K562 (cell line): Measurements from ENCODE around the gene SHISAL2A. TPM values are rescaled to one million over a fixed set of nuclear protein-coding genes. Genes with fewer than 3 reads are reported as not detected.

Experiments
- BMI1 ChIP-seq: fragments of 150-350 bp; IDR thresholded peaks from 2 replicates; pipeline ENCODE4 v1.6.1; 2014; ENCODE audit warnings: low read length
- ETS2 ChIP-seq: IDR thresholded peaks from 2 replicates; pipeline ENCODE4 v1.6.1; 2016; ENCODE audit warnings: borderline replicate concordance, missing genetic modification characterization, mild to moderate bottlenecking, moderate library complexity, missing compliant biosample characterization; ENCODE audit not compliant: poor library complexity, severe bottlenecking
- GTF2A2 ChIP-seq: IDR thresholded peaks from 2 replicates; pipeline ENCODE4 v1.6.1; 2016; ENCODE audit warnings: mild to moderate bottlenecking, missing genetic modification characterization, missing compliant biosample characterization
- HSF4 ChIP-seq: fragments of 250-450 bp; sonication (Bioruptor Pico); IDR thresholded peaks from 2 replicates; pipeline ENCODE4 v2.1.2; 2022; ENCODE audit warnings: mild to moderate bottlenecking, moderate library complexity, borderline replicate concordance
- NFATC3 ChIP-seq: fragments of 450-650 bp; IDR thresholded peaks from 2 replicates; pipeline ENCODE4 v1.6.1; 2017; ENCODE audit warnings: mild to moderate bottlenecking
- TAL1 ChIP-seq: fragments of 450-650 bp; IDR thresholded peaks from 2 replicates; pipeline ENCODE4 v1.6.1; 2016; ENCODE audit warnings: mild to moderate bottlenecking
- TEAD2 ChIP-seq: fragments of 450-650 bp; IDR thresholded peaks from 2 replicates; pipeline ENCODE4 v1.6.1; 2016; ENCODE audit warnings: missing genetic modification characterization, control low read depth, missing compliant biosample characterization
- ZFPM2 ChIP-seq: fragments of 250-450 bp; sonication (Bioruptor Pico); IDR thresholded peaks from 2 replicates; pipeline ENCODE4 v1.5.1; 2022; ENCODE audit warnings: mild to moderate bottlenecking
- ZNF23 ChIP-seq: fragments of 250-450 bp; sonication (Bioruptor Pico); IDR thresholded peaks from 2 replicates; pipeline ENCODE4 v1.4.0; 2020; ENCODE audit warnings: mild to moderate bottlenecking
- ZNF436 ChIP-seq: fragments of 250-450, 450-650 bp; sonication (Bioruptor Pico); formaldehyde crosslinking; IDR thresholded peaks from 2 replicates; pipeline ENCODE4 v1.7.0; 2020; ENCODE audit warnings: mild to moderate bottlenecking
- polyA plus RNA-seq, 8 experiments: library from polyadenylated mRNA; depleted of rRNA in 4 of 8; stranded (reverse) in 5 of 8; unstranded in 3 of 8; fragments of >200 nt; fragmentation: Nextera tagmentation in 2 of 8; fragmentation: Illumina TruSeq in 1 of 8; extraction: Ambion mirVana in 2 of 8; extraction: Trizol in 1 of 8; gene quantifications; 2 replicates each; pipeline versions ENCODE4 v1.2.1 to v1.2.3, GENCODE V29; 2011 to 2014; ENCODE audit warnings: inconsistent platforms in 1 of 8, missing spikeins in 1 of 8
- total RNA-seq, 7 experiments: library from RNA; depleted of rRNA in 6 of 7; stranded (reverse); fragments of >200 nt in 6 of 7; fragmentation: Illumina TruSeq in 2 of 7; extraction: Trizol in 2 of 7; gene quantifications; 2 replicates each; pipeline versions ENCODE4 v1.2.1 to v1.2.3, GENCODE V29; 2011 to 2021; ENCODE audit warnings: low replicate concordance in 1 of 7
- TF ChIP-seq, protein P1 (sequence below): fragments of 250-450 bp; sonication (Bioruptor Pico); IDR thresholded peaks from 2 replicates; pipeline ENCODE4 v1.4.0; 2020; ENCODE audit warnings: mild to moderate bottlenecking
- TF ChIP-seq, protein P2 (sequence below), 2 experiments: fragments of 450-650 bp; IDR thresholded peaks; 2 replicates each; pipeline ENCODE4 v1.6.1; 2018; ENCODE audit warnings: mild to moderate bottlenecking in 2 of 2, low read depth in 1 of 2; ENCODE audit not compliant: partially characterized antibody in 2 of 2
- TF ChIP-seq, protein P3 (sequence below): fragments of 200-800 bp; sonication (Bioruptor generic); IDR thresholded peaks from 2 replicates; pipeline ENCODE4 v1.6.1; 2016; ENCODE audit warnings: missing genetic modification characterization, missing compliant biosample characterization
- TF ChIP-seq, protein P4 (sequence below): fragments of 450-650 bp; IDR thresholded peaks from 2 replicates; pipeline ENCODE4 v1.6.1; 2016; ENCODE audit warnings: borderline replicate concordance

SHISAL2A gene
- total and polyA plus RNA-seq, 9 of the 15 experiments (the other 6 are each of a cell fraction or from before 2014, with no cell fraction given), result 0.11 TPM; not detected in 8

DNA sequence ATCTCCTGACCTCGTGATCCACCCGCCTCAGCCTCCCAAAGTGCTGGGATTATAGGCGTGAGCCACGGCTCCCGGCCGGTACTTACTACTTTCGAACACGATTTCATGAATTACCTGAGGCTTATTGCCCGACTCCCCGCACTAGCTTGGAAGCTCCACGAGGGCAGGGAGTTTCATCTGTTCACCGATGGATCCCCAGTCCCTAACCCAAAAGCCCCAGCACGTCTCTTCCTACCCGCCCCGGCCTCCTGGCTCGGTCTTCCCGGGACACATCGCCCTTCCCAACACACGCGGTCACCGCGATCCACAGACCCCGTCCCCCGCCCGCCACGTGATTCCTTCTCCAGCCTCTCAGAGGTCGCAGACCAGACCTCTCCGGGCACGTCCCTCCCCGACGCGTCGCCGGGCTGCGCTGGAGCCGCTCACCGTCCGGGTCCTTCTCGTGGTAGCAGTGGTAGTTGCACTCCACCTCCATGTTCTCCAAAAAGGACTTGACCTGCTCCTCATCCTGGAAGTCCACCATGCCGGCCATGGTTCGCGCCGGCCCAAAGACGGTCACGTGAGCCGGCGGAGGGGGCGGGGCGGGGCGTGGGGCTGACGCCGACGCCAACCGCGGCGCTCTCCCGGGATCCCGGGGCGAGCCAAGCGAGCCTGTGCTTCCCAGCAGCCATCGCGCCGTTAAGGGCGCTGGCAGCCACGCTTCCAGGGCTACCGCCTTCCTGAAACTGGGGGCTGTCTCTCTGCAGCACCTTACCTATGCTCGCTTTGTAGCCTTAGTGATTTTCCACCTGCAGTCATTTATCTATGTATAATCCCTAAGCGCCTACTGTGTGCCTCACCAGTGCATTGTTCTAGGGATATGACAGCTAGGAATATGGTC lies 65.1 kb downstream of the SHISAL2A start, which contains the start of gene COA7 (continued):
- TF ChIP-seq ETS2 (tag) (no peak), BMI1 (no peak), HSF4 (CRISPR knock-in tag) (no peak), NFATC3 (peak; percentile 99), ZNF23 (CRISPR knock-in tag) (no peak), TEAD2 (tag) (no peak; the same call in 1 of the 2 replicates), ZFPM2 (CRISPR knock-in tag) (no peak), GTF2A2 (tag) (no peak), ZNF436 (0 out of 2 replicates have a peak, but pooled peaks have one; percentile 14), TAL1 (no peak)
- TF ChIP-seq, protein P1, sequence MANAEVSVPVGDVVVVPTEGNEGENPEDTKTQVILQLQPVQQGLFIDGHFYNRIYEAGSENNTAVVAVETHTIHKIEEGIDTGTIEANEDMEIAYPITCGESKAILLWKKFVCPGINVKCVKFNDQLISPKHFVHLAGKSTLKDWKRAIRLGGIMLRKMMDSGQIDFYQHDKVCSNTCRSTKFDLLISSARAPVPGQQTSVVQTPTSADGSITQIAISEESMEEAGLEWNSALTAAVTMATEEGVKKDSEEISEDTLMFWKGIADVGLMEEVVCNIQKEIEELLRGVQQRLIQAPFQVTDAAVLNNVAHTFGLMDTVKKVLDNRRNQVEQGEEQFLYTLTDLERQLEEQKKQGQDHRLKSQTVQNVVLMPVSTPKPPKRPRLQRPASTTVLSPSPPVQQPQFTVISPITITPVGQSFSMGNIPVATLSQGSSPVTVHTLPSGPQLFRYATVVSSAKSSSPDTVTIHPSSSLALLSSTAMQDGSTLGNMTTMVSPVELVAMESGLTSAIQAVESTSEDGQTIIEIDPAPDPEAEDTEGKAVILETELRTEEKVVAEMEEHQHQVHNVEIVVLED (CRISPR knock-in tag), result peak; percentile 88
- TF ChIP-seq, protein P2, sequence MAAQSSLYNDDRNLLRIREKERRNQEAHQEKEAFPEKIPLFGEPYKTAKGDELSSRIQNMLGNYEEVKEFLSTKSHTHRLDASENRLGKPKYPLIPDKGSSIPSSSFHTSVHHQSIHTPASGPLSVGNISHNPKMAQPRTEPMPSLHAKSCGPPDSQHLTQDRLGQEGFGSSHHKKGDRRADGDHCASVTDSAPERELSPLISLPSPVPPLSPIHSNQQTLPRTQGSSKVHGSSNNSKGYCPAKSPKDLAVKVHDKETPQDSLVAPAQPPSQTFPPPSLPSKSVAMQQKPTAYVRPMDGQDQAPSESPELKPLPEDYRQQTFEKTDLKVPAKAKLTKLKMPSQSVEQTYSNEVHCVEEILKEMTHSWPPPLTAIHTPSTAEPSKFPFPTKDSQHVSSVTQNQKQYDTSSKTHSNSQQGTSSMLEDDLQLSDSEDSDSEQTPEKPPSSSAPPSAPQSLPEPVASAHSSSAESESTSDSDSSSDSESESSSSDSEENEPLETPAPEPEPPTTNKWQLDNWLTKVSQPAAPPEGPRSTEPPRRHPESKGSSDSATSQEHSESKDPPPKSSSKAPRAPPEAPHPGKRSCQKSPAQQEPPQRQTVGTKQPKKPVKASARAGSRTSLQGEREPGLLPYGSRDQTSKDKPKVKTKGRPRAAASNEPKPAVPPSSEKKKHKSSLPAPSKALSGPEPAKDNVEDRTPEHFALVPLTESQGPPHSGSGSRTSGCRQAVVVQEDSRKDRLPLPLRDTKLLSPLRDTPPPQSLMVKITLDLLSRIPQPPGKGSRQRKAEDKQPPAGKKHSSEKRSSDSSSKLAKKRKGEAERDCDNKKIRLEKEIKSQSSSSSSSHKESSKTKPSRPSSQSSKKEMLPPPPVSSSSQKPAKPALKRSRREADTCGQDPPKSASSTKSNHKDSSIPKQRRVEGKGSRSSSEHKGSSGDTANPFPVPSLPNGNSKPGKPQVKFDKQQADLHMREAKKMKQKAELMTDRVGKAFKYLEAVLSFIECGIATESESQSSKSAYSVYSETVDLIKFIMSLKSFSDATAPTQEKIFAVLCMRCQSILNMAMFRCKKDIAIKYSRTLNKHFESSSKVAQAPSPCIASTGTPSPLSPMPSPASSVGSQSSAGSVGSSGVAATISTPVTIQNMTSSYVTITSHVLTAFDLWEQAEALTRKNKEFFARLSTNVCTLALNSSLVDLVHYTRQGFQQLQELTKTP (IDR thresholded peaks at IDR 0.05; ENCODE audit: low read depth in 1 of 2, partially characterized antibody in 2 of 2), result peak in 1 of 2 experiments; percentile 51
- TF ChIP-seq, protein P3, sequence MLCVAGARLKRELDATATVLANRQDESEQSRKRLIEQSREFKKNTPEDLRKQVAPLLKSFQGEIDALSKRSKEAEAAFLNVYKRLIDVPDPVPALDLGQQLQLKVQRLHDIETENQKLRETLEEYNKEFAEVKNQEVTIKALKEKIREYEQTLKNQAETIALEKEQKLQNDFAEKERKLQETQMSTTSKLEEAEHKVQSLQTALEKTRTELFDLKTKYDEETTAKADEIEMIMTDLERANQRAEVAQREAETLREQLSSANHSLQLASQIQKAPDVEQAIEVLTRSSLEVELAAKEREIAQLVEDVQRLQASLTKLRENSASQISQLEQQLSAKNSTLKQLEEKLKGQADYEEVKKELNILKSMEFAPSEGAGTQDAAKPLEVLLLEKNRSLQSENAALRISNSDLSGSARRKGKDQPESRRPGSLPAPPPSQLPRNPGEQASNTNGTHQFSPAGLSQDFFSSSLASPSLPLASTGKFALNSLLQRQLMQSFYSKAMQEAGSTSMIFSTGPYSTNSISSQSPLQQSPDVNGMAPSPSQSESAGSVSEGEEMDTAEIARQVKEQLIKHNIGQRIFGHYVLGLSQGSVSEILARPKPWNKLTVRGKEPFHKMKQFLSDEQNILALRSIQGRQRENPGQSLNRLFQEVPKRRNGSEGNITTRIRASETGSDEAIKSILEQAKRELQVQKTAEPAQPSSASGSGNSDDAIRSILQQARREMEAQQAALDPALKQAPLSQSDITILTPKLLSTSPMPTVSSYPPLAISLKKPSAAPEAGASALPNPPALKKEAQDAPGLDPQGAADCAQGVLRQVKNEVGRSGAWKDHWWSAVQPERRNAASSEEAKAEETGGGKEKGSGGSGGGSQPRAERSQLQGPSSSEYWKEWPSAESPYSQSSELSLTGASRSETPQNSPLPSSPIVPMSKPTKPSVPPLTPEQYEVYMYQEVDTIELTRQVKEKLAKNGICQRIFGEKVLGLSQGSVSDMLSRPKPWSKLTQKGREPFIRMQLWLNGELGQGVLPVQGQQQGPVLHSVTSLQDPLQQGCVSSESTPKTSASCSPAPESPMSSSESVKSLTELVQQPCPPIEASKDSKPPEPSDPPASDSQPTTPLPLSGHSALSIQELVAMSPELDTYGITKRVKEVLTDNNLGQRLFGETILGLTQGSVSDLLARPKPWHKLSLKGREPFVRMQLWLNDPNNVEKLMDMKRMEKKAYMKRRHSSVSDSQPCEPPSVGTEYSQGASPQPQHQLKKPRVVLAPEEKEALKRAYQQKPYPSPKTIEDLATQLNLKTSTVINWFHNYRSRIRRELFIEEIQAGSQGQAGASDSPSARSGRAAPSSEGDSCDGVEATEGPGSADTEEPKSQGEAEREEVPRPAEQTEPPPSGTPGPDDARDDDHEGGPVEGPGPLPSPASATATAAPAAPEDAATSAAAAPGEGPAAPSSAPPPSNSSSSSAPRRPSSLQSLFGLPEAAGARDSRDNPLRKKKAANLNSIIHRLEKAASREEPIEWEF, result no peak
- TF ChIP-seq, protein P4, sequence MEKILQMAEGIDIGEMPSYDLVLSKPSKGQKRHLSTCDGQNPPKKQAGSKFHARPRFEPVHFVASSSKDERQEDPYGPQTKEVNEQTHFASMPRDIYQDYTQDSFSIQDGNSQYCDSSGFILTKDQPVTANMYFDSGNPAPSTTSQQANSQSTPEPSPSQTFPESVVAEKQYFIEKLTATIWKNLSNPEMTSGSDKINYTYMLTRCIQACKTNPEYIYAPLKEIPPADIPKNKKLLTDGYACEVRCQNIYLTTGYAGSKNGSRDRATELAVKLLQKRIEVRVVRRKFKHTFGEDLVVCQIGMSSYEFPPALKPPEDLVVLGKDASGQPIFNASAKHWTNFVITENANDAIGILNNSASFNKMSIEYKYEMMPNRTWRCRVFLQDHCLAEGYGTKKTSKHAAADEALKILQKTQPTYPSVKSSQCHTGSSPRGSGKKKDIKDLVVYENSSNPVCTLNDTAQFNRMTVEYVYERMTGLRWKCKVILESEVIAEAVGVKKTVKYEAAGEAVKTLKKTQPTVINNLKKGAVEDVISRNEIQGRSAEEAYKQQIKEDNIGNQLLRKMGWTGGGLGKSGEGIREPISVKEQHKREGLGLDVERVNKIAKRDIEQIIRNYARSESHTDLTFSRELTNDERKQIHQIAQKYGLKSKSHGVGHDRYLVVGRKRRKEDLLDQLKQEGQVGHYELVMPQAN, result peak; percentile 98
